Keratinocyte (primary cell): ENCODE data around the gene TMEM17. TPM values are rescaled to one million over a fixed set of nuclear protein-coding genes. Genes with fewer than 3 reads are reported as not detected.

Experiments
- DNase-seq: peaks from one replicate; pipeline ENCODE4 v3.0.0-alpha.2; 2011; ENCODE audit warnings: low read depth, missing footprints, low spot score
- FAIRE-seq: peaks from 2 replicates; lab custom pipeline; 2011; peaks lifted over from hg19 to GRCh38; lab: Jason Lieb, UNC
- H2AFZ ChIP-seq: 2 replicates; pipeline ENCODE4 v1.6.0; 2012; ENCODE audit warnings: low read length, control low read depth, inconsistent platforms; ENCODE audit not compliant: control insufficient read depth
- H3K27ac ChIP-seq: 2 replicates; pipeline ENCODE4 v1.5.1; 2011; ENCODE audit warnings: low read length; ENCODE audit not compliant: control insufficient read depth, insufficient read depth
- H3K27me3 ChIP-seq: 3 replicates; pipeline ENCODE4 v1.6.0; 2011; ENCODE audit warnings: low read length; ENCODE audit not compliant: control insufficient read depth, insufficient read depth; ENCODE audit errors: extremely low read depth
- H3K36me3 ChIP-seq, 2 experiments: 2 replicates in 1 of 2; 3 replicates in 1 of 2; pipeline ENCODE4 v1.5.1; 2011; ENCODE audit warnings: low read length in 2 of 2, mild to moderate bottlenecking in 1 of 2; ENCODE audit not compliant: control insufficient read depth in 2 of 2, insufficient read depth in 2 of 2; ENCODE audit errors: extremely low read depth in 1 of 2
- H3K4me1 ChIP-seq: 3 replicates; pipeline ENCODE4 v1.5.1; 2011; ENCODE audit warnings: low read length; ENCODE audit not compliant: control insufficient read depth, insufficient read depth; ENCODE audit errors: extremely low read depth
- H3K4me2 ChIP-seq: 3 replicates; pipeline ENCODE4 v1.6.0; 2011; ENCODE audit warnings: low read depth, low read length; ENCODE audit not compliant: control insufficient read depth, insufficient read depth; ENCODE audit errors: extremely low read depth
- H3K4me3 ChIP-seq, 3 experiments: fragments of 200-600 bp in 1 of 3; sonication (generic) in 1 of 3; 2 replicates in 2 of 3; 3 replicates in 1 of 3; pipeline ENCODE4 v1.5.1; 2011 to 2016; ENCODE audit warnings: low read length in 3 of 3, mild to moderate bottlenecking in 3 of 3, control low read depth in 2 of 3, inconsistent platforms in 1 of 3, low read depth in 1 of 3, mixed read lengths in 1 of 3, mixed run types in 1 of 3, moderate library complexity in 1 of 3; ENCODE audit not compliant: control insufficient read depth in 2 of 3, insufficient read depth in 2 of 3; ENCODE audit errors: extremely low read depth in 1 of 3
- H3K79me2 ChIP-seq: 2 replicates; pipeline ENCODE4 v1.6.0; 2012; ENCODE audit warnings: low read length; ENCODE audit not compliant: control insufficient read depth, insufficient read depth
- H3K9ac ChIP-seq: 3 replicates; pipeline ENCODE4 v1.6.0; 2011; ENCODE audit warnings: low read length; ENCODE audit not compliant: control insufficient read depth, insufficient read depth; ENCODE audit errors: extremely low read depth
- H3K9me1 ChIP-seq: 3 replicates; pipeline ENCODE4 v1.6.0; 2011; ENCODE audit warnings: low read length; ENCODE audit not compliant: control insufficient read depth, insufficient read depth; ENCODE audit errors: extremely low read depth
- H3K9me3 ChIP-seq: 2 replicates; pipeline ENCODE4 v1.5.1; 2012; ENCODE audit warnings: low read depth, low read length; ENCODE audit not compliant: control insufficient read depth
- H4K20me1 ChIP-seq: 3 replicates; pipeline ENCODE4 v1.6.0; 2011; ENCODE audit warnings: low read length; ENCODE audit not compliant: control insufficient read depth, insufficient read depth; ENCODE audit errors: extremely low read depth
- CTCF ChIP-seq, 3 experiments: IDR thresholded peaks in 1 of 3; conservative IDR thresholded peaks in 1 of 3; optimal IDR thresholded peaks in 1 of 3; 2 replicates in 2 of 3; 3 replicates in 1 of 3; pipeline versions ENCODE3 to v1.5.1; 2011; ENCODE audit warnings: low read length in 3 of 3, mild to moderate bottlenecking in 3 of 3, moderate library complexity in 2 of 3, control low read depth in 1 of 3, inconsistent platforms in 1 of 3; ENCODE audit not compliant: insufficient read depth in 2 of 3; ENCODE audit errors: extremely low read depth in 1 of 3
- EZH2 ChIP-seq: IDR thresholded peaks from one replicate; pipeline ENCODE4 v1.6.1; 2012; ENCODE audit warnings: inconsistent platforms, mild to moderate bottlenecking, low read length, moderate library complexity
- dilution Hi-C: fragments of 300-500 bp; cut with MboI; formaldehyde crosslinking; loops from one replicate; pipeline ENCODE4 v1.7.0; 2020; ENCODE audit warnings: low sequenced_read_pairs; ENCODE audit not compliant: extremely low pct_ligation_motif_present
- polyA plus RNA-seq, 5 experiments: library from polyadenylated mRNA; depleted of rRNA in 3 of 5; stranded (reverse) in 3 of 5; stranded (forward) in 1 of 5; unstranded in 1 of 5; fragments of >200 nt; gene quantifications; 1 replicate in 1 of 5; 2 replicates in 3 of 5; 3 replicates in 1 of 5; pipeline versions ENCODE4 v1.2.1 to v1.2.3, GENCODE V29; 2011 to 2012; ENCODE audit warnings: missing spikeins in 2 of 5, low read depth in 1 of 5, low replicate concordance in 1 of 5

TMEM17 gene
- polyA plus RNA-seq, 1 donor (not counting 4 experiments of a cell fraction or from before 2014, with no cell fraction given) = 5.1 TPM

DNA sequence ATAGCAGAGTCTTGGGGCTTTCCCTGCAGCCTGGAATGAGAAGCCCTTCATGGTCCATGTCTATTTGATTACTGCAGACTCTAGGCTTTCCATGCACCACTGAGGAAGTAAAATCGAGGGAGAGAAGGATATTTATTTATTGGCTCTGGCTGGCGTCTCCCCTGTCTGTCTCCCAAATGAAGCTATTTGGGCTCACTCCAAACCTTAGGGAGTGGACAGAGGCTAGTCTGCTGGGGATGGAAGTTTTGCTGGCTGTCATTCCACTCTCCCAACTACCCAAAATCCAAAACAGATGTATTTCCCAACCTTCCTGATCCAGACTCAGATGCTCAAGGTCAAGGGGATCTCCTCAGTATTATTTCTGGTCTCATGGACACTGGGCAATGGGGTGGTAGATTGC, 33.7 kb downstream of the TMEM17 start:
- no peaks in the 10 kb centered on the region for H4K20me1 ChIP-seq
- FAIRE-seq = no peak
- H3K27me3 ChIP-seq = no peaks in the 10 kb centered on the region
- H3K36me3 ChIP-seq = no peaks in the 10 kb centered on the region
- no peak overlapping the region for H3K27ac ChIP-seq
- H2AFZ ChIP-seq = no peak overlapping the region
- dilution Hi-C loops = no loop called here
- no peaks in the 10 kb centered on the region for H3K9me1 ChIP-seq
- H3K4me2 ChIP-seq = no peak overlapping the region
- TF ChIP-seq EZH2 (no peak), CTCF (optimal IDR thresholded peaks at IDR 0.05 in 1 of 3, IDR thresholded peaks at IDR 0.05 in 1 of 3, conservative IDR thresholded peaks at IDR 0.05 in 1 of 3; ENCODE audit: extremely low read depth in 1 of 3, insufficient read depth in 2 of 3, low read length in 3 of 3) (no peak)
- no peaks in the 10 kb centered on the region for H3K9me3 ChIP-seq
- no peak overlapping the region for H3K4me3 ChIP-seq
- DNase-seq = no peak
- peaks cover 24% of the 10 kb centered on the region for H3K4me1 ChIP-seq
- no peaks in the 10 kb centered on the region for H3K79me2 ChIP-seq
- H3K9ac ChIP-seq = no peak overlapping the region

- Histone ChIP-seq H3K9me1 (no peaks in the 10 kb centered on the region), H3K9me3 (no peaks in the 10 kb centered on the region), H3K27me3 (no peaks in the 10 kb centered on the region), H3K27ac (no peak overlapping the region), H4K20me1 (no peaks in the 10 kb centered on the region), H3K9ac (no peak overlapping the region), H2AFZ (no peak overlapping the region), H3K4me1 (peaks cover 26% of the 10 kb centered on the region), H3K4me2 (no peak overlapping the region), H3K4me3 (no peak overlapping the region), H3K79me2 (no peaks in the 10 kb centered on the region), H3K36me3 (no peaks in the 10 kb centered on the region)
- no peak for DNase-seq
- TF ChIP-seq CTCF (optimal IDR thresholded peaks at IDR 0.05 in 1 of 3, IDR thresholded peaks at IDR 0.05 in 1 of 3, conservative IDR thresholded peaks at IDR 0.05 in 1 of 3; ENCODE audit: extremely low read depth in 1 of 3, insufficient read depth in 2 of 3, low read length in 3 of 3) (no peak), EZH2 (no peak)
- FAIRE-seq = no peak
- dilution Hi-C loops = no loop called here
Observed at GRCh38 chr2:62471816-62472215, 34.2 kb downstream of the TMEM17 start.
